Caco-2 (cell line): ENCODE measurements around the gene COMMD7. TPM values are rescaled to one million over a fixed set of nuclear protein-coding genes. Genes with fewer than 3 reads are reported as not detected.
"Not testable (repeated sequence)": the region's sequence is repeated elsewhere in the genome, so short reads cannot be mapped to it uniquely, and the experiment has no call there.

ENCODE experiments used
- BruUV-seq: library from RNA; stranded (reverse); fragments of 400-500 nt; replicated peaks from 2 replicates; lab custom pipeline; 2021; lab: Mats Ljungman, UMichigan
- CTCF ChIA-PET: fragments of 300-600 bp; sonication (Branson Sonifier 250); formaldehyde crosslinking; loops from one replicate; lab custom pipeline; 2022; ENCODE audit warnings: antibody characterized with exemption; lab: Charles Lee
- POLR2A ChIA-PET: fragments of 300-600 bp; sonication (Branson Sonifier 250); formaldehyde crosslinking; loops from one replicate; lab custom pipeline; 2022; ENCODE audit warnings: antibody characterized with exemption; lab: Charles Lee
- DNase-seq, 2 experiments: peaks; one replicate each; pipeline versions ENCODE4 v3.0.0 to v3.0.0-alpha.2; 2020 to 2022
- H3K27me3 ChIP-seq: replicated peaks from 2 replicates; pipeline ENCODE4 v1.6.0; 2011; ENCODE audit warnings: low read length; ENCODE audit not compliant: control insufficient read depth, insufficient read depth
- H3K36me3 ChIP-seq: 2 replicates; pipeline ENCODE4 v1.5.1; 2011; ENCODE audit warnings: low read length; ENCODE audit not compliant: control insufficient read depth, insufficient read depth
- H3K4me1 ChIP-seq: fragments of 250-450 bp; sonication (Bioruptor Pico); 2 replicates; pipeline ENCODE4 v1.5.1; 2020; ENCODE audit warnings: mild to moderate bottlenecking
- H3K4me3 ChIP-seq: 2 replicates; pipeline ENCODE4 v1.5.1; 2011; ENCODE audit warnings: low read depth, mild to moderate bottlenecking, control low read depth, low read length
- H3K9me3 ChIP-seq: fragments of 250-450 bp; sonication (Bioruptor Pico); 2 replicates; pipeline ENCODE4 v1.5.1; 2020; ENCODE audit warnings: mild to moderate bottlenecking, moderate library complexity
- H3K27ac Mint-ChIP-seq: one replicate; pipeline ENCODE4 v1.8.0; 2022; ENCODE audit warnings: mixed read lengths; ENCODE audit not compliant: unreplicated experiment
- H3K27me3 Mint-ChIP-seq: one replicate; pipeline ENCODE4 v1.8.0; 2022; ENCODE audit warnings: mixed read lengths; ENCODE audit not compliant: insufficient read depth, unreplicated experiment
- H3K36me3 Mint-ChIP-seq: one replicate; pipeline ENCODE4 v1.8.0; 2022; ENCODE audit warnings: mild to moderate bottlenecking, mixed read lengths; ENCODE audit not compliant: insufficient read depth, unreplicated experiment
- H3K4me1 Mint-ChIP-seq: one replicate; pipeline ENCODE4 v1.8.0; 2022; ENCODE audit warnings: low read depth, mixed read lengths; ENCODE audit not compliant: unreplicated experiment
- H3K4me3 Mint-ChIP-seq: one replicate; pipeline ENCODE4 v1.8.0; 2022; ENCODE audit warnings: mild to moderate bottlenecking, moderate library complexity, mixed read lengths; ENCODE audit not compliant: unreplicated experiment
- H3K9me3 Mint-ChIP-seq: one replicate; pipeline ENCODE4 v1.8.0; 2022; ENCODE audit warnings: mixed read lengths; ENCODE audit not compliant: unreplicated experiment
- CTCF ChIP-seq, 2 experiments: fragments of 200-600 bp in 1 of 2; IDR thresholded peaks; 1 replicate in 1 of 2; 2 replicates in 1 of 2; pipeline versions ENCODE4 v1.5.1 to v1.8.0; 2011 to 2022; ENCODE audit warnings: antibody characterized with exemption in 1 of 2, control low read depth in 1 of 2, inconsistent platforms in 1 of 2, low read depth in 1 of 2, low read length in 1 of 2, mild to moderate bottlenecking in 1 of 2, moderate library complexity in 1 of 2; ENCODE audit not compliant: insufficient read depth in 1 of 2, severe bottlenecking in 1 of 2, unreplicated experiment in 1 of 2
- intact Hi-C: fragments of 100-400 bp; cut with micrococcal nuclease; formaldehyde crosslinking; loops from one replicate; pipeline ENCODE4 v1.10.0; 2022; ENCODE audit not compliant: unreplicated experiment
- total RNA-seq: library from RNA; stranded (reverse); gene quantifications from 2 replicates; pipeline ENCODE4 v1.2.3, GENCODE V29; 2022

The COMMD7 gene
- total RNA-seq, 1 experiment from 2014 or later = 160 TPM

GRCh38 chr20:32711346-32711745 is 31.9 kb downstream of the COMMD7 start:
- no peak for DNase-seq
- Mint-ChIP-seq H3K27ac (peak overlapping the region; percentile 33), H3K4me1 (peaks cover 12% of the 10 kb centered on the region), H3K36me3 (peaks cover 67% of the 10 kb centered on the region), H3K4me3 (no peak overlapping the region), H3K9me3 (no peaks in the 10 kb centered on the region), H3K27me3 (no peaks in the 10 kb centered on the region)
- H3K36me3 ChIP-seq = 0 out of 2 replicates have a peak, but pooled peaks cover 1% of the 10 kb centered on the region
- no peak for TF ChIP-seq CTCF (IDR thresholded peaks at IDR 0.05; ENCODE audit: insufficient read depth in 1 of 2, low read depth in 1 of 2, low read length in 1 of 2, severe bottlenecking in 1 of 2, unreplicated experiment in 1 of 2)
- ChIA-PET POLR2A (interaction anchor here (0.6 kb wide), 1 partner anchor 32 kb away, joined by 6 read pairs; the partner anchor contains the start of gene COMMD7), CTCF (interaction anchor here (1.5 kb wide), 1 partner anchor 67 kb away, joined by 6 read pairs; no protein-coding TSS in a partner anchor)
- no TSS peak for BruUV-seq
- peaks cover 21% of the 10 kb centered on the region for H3K4me1 ChIP-seq
- intact Hi-C loops = no loop called here
- H3K9me3 ChIP-seq = no peaks in the 10 kb centered on the region
- no peaks in the 10 kb centered on the region for H3K27me3 ChIP-seq
- H3K4me3 ChIP-seq = no peak overlapping the region

DNA sequence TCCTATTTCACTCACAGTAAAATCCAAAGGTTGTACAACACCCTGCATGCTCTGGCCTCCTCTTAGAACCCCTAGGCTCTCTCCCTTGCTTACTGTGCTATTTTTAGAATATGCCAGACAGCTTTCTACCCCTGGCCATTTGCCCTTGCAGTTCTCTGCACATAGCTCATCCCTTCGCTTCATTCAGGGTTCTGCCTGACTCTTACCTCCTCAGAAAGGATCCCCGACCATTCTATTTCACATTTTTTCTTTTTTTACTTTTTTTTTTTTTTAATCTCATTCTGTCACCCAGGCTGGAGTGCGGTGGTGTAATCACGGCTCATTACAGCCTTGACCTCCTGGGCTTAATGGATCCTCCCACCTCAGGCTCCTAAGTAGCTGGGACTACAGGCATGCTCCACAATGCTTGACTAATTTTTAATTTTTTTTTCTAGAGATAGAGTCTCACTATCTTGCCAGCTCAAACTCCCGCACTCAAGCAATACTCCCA is 33.6 kb downstream of the COMMD7 start:
- H3K9me3 Mint-ChIP-seq = no peaks in the 10 kb centered on the region
- peaks cover 21% of the 10 kb centered on the region for H3K4me1 ChIP-seq
- no peaks in the 10 kb centered on the region for H3K27me3 Mint-ChIP-seq
- H3K4me3 Mint-ChIP-seq = no peak overlapping the region
- ChIA-PET CTCF (interaction anchor here (1.4 kb wide), 1 partner anchor 69 kb away, joined by 6 read pairs; no protein-coding TSS in a partner anchor), POLR2A (no interaction called here)
- H3K27me3 ChIP-seq = no peaks in the 10 kb centered on the region
- H3K27ac Mint-ChIP-seq = peak overlapping the region; percentile 32
- H3K36me3 Mint-ChIP-seq = peaks cover 82% of the 10 kb centered on the region
- no peak for DNase-seq
- no peak for TF ChIP-seq CTCF (IDR thresholded peaks at IDR 0.05; ENCODE audit: insufficient read depth in 1 of 2, low read depth in 1 of 2, low read length in 1 of 2, severe bottlenecking in 1 of 2, unreplicated experiment in 1 of 2)
- H3K36me3 ChIP-seq = 0 out of 2 replicates have a peak, but pooled peaks cover 1% of the 10 kb centered on the region
- H3K4me1 Mint-ChIP-seq = peaks cover 12% of the 10 kb centered on the region
- no TSS peak for BruUV-seq
- intact Hi-C loops = no loop called here
- no peak overlapping the region for H3K4me3 ChIP-seq
- no peaks in the 10 kb centered on the region for H3K9me3 ChIP-seq

DNA sequence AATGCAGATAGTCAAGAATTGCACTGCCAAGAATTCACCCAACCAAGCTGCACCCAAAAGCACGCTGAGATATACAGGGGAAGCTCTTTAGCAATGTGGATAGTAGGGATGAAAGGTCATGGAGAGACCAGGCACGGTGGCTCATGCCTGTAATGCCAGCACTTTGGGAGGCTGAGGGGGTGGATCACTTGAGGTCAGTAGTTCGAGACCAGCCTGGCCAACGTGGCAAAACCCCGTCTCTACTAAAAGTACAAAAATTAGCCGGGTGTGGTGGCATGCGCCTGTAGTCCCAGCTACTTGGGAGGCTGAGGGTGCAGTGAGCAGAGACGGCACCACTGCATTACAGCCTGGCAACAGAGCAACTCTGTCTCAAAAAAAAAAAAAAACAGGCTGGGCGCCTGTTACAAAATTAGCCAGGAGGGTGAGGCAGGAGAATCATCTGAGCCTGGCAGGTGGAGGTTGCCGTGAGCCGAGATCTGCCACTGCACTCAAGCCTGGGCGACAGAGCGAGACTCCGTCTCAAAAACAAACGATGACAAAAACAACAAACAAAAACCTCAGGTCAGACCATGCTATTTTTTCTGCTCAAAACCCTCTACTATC is 34.1 kb downstream of the COMMD7 start:
- peaks cover 82% of the 10 kb centered on the region for H3K36me3 Mint-ChIP-seq
- DNase-seq, H3K27me3 ChIP-seq, H3K4me3 Mint-ChIP-seq, H3K27me3 Mint-ChIP-seq, BruUV-seq, intact Hi-C loops, H3K9me3 ChIP-seq, H3K4me3 ChIP-seq, H3K36me3 ChIP-seq, H3K9me3 Mint-ChIP-seq: not testable (repeated sequence)
- H3K27ac Mint-ChIP-seq = peak overlapping the region; percentile 32
- peaks cover 12% of the 10 kb centered on the region for H3K4me1 Mint-ChIP-seq
- ChIA-PET CTCF (interaction anchor here (0.7 to 1.4 kb wide), 3 partner anchors 32 to 110 kb away, joined by 3 to 6 read pairs (median 4); no protein-coding TSS in a partner anchor), POLR2A (interaction anchor here (0.5 to 0.6 kb wide), 2 partner anchors 53 to 372 kb away, joined by 4 read pairs; partner anchors contain the start of gene DNMT3B)
- peaks cover 21% of the 10 kb centered on the region for H3K4me1 ChIP-seq
